HCT116 (cell line): Measurements from ENCODE around the gene BTG1.

Experiments
- CTCF ChIP-seq, 3 experiments: fragments of 200-600 bp in 1 of 3; sonication (generic) in 1 of 3; IDR thresholded peaks in 2 of 3; conservative IDR thresholded peaks in 1 of 3; 2 replicates each; pipeline ENCODE4 v1.5.1; 2012 to 2017; ENCODE audit warnings: low read depth in 2 of 3, low read length in 2 of 3, antibody characterized with exemption in 1 of 3, borderline replicate concordance in 1 of 3, control low read depth in 1 of 3, mild to moderate bottlenecking in 1 of 3, mixed read lengths in 1 of 3, mixed run types in 1 of 3, moderate library complexity in 1 of 3; ENCODE audit not compliant: insufficient read depth in 1 of 3
- MAX ChIP-seq: IDR thresholded peaks from 2 replicates; pipeline ENCODE4 v1.6.1; 2012
- POLR2A ChIP-seq: IDR thresholded peaks from 2 replicates; pipeline ENCODE4 v1.7.0; 2011; ENCODE audit warnings: borderline replicate concordance; ENCODE audit not compliant: insufficient read depth, insufficient read length; ENCODE audit errors: extremely low read depth
- SP1 ChIP-seq: IDR thresholded peaks from 2 replicates; pipeline ENCODE4 v1.6.1; 2012; ENCODE audit warnings: low read depth
- YY1 ChIP-seq: IDR thresholded peaks from 2 replicates; pipeline ENCODE4 v1.6.1; 2011; ENCODE audit warnings: low read length, low read depth, moderate library complexity, mild to moderate bottlenecking; ENCODE audit not compliant: insufficient replicate concordance; ENCODE audit errors: extremely low read depth
- ZBTB33 ChIP-seq: IDR thresholded peaks from 2 replicates; pipeline ENCODE4 v1.6.1; 2011; ENCODE audit warnings: mild to moderate bottlenecking, low read length, moderate library complexity; ENCODE audit not compliant: insufficient replicate concordance; ENCODE audit errors: extremely low read depth

- TF ChIP-seq ZBTB33 (no peak), POLR2A (no peak), CTCF (IDR thresholded peaks at IDR 0.05 in 2 of 3, conservative IDR thresholded peaks at IDR 0.05 in 1 of 3; ENCODE audit: borderline replicate concordance in 1 of 3, insufficient read depth in 1 of 3, low read depth in 2 of 3, low read length in 2 of 3) (no peak), SP1 (no peak), YY1 (no peak), MAX (no peak)
Observed at GRCh38 chr12:92121826-92122225, 23.8 kb downstream of the BTG1 start.
